Mononuclear cell (primary cell): ENCODE measurements around the gene TPBG. TPM values are rescaled to one million over a fixed set of nuclear protein-coding genes. Genes with fewer than 3 reads are reported as not detected.
A peak's percentile ranks its signal among the peaks of the same experiment; 100 is the strongest.

Experiments used
- H3K27me3 ChIP-seq: 2 replicates; pipeline ENCODE4 v1.6.0; 2011; ENCODE audit warnings: low read length, control low read depth; ENCODE audit not compliant: insufficient read depth
- H3K4me1 ChIP-seq: 2 replicates; pipeline ENCODE4 v1.5.1; 2011; ENCODE audit warnings: mild to moderate bottlenecking, low read length, control low read depth; ENCODE audit not compliant: insufficient read depth
- H3K4me3 ChIP-seq: 2 replicates; pipeline ENCODE4 v1.5.1; 2011; ENCODE audit warnings: mild to moderate bottlenecking, low read length, moderate library complexity
- H3K9me3 ChIP-seq: 2 replicates; pipeline ENCODE4 v1.5.1; 2011; ENCODE audit warnings: low read depth, mild to moderate bottlenecking, control low read depth, low read length
- total RNA-seq: library from RNA; depleted of rRNA; stranded (reverse); fragments of >200 nt; gene quantifications from one replicate; pipeline ENCODE4 v1.2.3, GENCODE V29; 2012

TPBG gene, protein sequence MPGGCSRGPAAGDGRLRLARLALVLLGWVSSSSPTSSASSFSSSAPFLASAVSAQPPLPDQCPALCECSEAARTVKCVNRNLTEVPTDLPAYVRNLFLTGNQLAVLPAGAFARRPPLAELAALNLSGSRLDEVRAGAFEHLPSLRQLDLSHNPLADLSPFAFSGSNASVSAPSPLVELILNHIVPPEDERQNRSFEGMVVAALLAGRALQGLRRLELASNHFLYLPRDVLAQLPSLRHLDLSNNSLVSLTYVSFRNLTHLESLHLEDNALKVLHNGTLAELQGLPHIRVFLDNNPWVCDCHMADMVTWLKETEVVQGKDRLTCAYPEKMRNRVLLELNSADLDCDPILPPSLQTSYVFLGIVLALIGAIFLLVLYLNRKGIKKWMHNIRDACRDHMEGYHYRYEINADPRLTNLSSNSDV
- 0.31 TPM for total RNA-seq

DNA sequence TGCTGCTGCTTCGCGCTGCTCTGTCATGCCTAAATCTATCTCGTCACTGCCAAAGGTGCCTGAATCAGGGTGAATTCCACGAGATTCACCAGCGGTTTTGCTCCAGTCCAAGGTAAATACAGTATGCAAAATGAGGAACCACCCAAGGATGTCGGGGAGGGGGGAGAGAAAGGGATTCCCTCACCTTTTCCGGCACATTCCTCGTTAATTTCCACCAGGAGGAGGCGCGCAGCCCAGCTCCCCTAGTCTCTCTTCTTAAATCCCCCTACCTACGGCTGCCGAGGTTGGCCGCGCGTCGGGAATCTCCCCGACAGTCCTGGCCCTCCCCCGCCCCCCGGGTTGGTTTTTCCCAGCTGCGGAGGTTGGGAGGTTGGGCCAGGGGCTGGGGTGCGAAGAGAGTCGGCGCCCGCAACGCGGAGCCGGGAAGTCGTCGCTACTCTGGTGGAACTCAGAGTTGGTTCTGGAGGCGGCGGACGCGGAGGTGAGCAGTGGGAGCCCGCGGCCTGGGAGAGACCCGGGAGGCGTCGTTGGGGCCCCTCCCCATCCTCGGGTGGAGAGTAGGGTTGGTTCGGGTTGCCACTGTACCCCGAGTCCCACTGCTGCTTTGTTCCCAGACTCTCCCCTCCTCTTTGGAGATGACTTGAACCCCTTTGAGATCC lies at the start of gene TPBG:
Gene TPBG, plus strand, starts transcription at position 390 of the 659 bp plus-strand sequence. CDS start 1,145 bp downstream, outside the sequence.
- peak within 1 kb of the TSS; percentile 25 for H3K4me3 ChIP-seq
- no peaks in the 10 kb centered on the region for H3K9me3 ChIP-seq
- peaks cover 74% of the 10 kb centered on the region for H3K27me3 ChIP-seq
- H3K4me1 ChIP-seq, result peaks cover 20% of the 10 kb centered on the region

DNA sequence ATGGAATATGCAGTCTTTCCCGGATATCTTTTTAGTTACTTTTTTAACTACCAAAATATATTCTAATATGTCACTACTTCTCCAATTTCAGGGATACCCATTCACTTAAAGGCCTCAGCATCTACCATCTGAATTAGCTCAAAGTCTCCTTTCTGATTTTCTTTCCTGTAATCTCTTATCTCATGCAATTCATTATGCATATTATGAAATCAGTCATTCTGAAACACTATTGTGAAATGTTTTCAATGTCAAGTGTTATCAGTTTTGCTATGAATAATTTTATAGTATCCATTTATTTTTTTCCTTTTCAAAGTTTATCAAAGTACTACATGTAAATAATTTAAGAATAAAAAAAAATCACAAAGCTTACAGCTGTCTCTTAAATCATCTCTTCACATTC lies 41.2 kb upstream of the TPBG start:
- H3K4me3 ChIP-seq, result no peak overlapping the region
- no peaks in the 10 kb centered on the region for H3K27me3 ChIP-seq
- no peaks in the 10 kb centered on the region for H3K9me3 ChIP-seq
- H3K4me1 ChIP-seq, result no peaks in the 10 kb centered on the region

DNA sequence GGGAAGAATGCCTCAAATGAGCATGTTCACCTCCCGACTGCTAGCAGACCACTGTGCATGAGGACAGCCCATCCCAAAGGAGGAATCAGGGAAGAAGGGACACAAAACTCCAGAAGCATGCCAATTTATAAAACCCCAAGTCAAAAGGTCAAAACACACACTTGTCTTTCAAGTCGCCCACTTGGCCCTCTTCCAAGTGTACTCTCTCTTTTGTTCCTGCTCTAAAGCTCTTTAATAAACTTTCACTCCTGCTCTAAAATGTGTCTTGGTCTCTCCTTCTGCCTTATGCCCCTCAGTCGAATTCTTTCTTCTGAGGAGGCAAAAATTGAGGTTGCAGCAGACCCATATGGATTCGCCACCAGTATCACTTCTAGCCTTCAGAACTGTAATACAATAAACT lies 33.9 kb upstream of the TPBG start:
- H3K4me1 ChIP-seq, result no peaks in the 10 kb centered on the region
- H3K4me3 ChIP-seq, result no peak overlapping the region
- H3K27me3 ChIP-seq, result no peaks in the 10 kb centered on the region

DNA sequence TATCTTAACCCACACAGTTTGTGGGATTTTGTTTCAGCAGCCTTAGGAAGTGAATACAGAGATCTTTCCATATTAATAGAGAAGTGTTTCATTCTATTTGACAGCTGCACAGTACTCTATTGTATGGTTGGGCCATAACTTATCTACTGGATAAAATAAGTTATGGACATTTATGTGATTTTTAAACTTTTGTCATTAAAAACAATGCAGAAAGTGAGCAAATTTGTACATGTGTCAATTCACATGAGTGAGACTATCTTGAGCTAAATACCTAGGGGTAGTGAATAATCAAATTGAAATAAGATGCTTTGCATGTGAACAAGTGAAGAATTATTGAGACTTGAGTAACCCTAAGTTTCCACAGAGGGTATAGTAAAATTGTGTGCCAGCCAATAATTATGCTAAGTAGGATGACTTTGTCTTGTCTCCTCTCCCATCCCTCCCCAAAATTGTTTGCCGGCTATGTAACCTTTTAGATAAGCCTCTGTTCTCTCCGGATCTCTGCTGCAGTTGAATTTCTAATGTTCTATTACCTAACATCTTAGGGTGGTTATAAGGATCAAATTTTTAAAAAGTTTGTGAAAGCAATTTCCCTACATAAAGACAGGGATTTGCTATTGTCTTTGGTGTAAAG lies 33.3 kb upstream of the TPBG start:
- Histone ChIP-seq H3K9me3 (no peaks in the 10 kb centered on the region), H3K4me3 (no peak overlapping the region), H3K4me1 (no peaks in the 10 kb centered on the region), H3K27me3 (no peaks in the 10 kb centered on the region)

More for the DNA sequence above, 33.9 kb upstream of the TPBG start:
- no peaks in the 10 kb centered on the region for H3K9me3 ChIP-seq

DNA sequence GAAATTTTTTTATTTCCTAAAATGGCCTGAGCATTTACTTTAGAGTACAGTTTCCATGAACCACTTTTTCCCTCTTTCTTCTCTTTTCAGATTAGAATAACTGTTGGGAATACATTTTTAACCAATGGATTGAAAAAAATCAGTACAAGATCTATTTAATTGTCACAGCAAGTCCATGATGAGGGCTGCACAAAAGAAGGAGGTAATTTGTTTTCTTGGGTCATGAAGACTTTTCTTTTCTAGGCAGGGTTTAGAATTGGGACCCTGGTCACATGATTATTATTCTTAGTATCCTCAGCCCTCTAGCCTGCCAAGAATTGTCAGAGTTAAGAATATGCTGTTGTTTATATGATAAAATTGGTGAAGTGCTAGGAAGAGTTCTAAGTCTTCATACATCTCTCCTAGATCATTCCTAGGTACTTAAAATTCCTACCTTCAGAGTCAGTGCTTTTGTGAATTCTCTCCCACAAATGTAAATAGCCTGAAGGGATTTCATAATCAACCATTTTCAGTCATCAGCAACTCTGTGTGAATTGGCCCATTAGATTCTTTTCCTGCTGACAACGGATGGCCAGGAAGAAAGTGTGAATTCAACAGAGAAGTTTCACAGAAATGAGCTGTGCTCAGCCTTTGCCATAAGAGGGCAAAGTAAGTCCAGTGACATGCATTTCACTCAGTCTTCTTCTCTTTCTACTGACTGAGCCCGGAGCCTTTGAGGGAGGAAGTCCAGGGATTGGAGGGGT lies 32.4 kb upstream of the TPBG start:
- H3K4me3 ChIP-seq, result no peak overlapping the region
- H3K4me1 ChIP-seq, result no peaks in the 10 kb centered on the region
- H3K9me3 ChIP-seq, result no peaks in the 10 kb centered on the region
- H3K27me3 ChIP-seq, result no peaks in the 10 kb centered on the region

DNA sequence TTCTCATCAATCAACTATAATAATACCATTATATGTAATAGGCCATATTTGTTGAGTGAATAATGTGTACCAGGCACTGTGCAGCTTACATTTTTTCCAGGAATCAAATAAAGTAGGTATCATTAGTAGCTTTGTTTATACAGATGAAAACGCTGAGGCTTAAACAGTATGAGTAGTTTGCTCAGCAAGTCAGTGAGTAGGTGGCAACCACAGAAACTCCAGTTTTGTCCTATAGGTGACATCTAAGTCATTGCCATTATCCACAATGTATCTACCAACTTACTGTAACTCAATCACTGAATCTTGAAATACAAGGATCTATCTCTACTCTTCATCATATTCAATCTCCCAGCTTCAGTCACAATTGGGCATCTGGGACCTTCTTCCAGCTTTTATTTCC lies 29.8 kb upstream of the TPBG start:
- H3K4me1 ChIP-seq, result no peaks in the 10 kb centered on the region
- no peak overlapping the region for H3K4me3 ChIP-seq
- H3K9me3 ChIP-seq, result no peaks in the 10 kb centered on the region

DNA sequence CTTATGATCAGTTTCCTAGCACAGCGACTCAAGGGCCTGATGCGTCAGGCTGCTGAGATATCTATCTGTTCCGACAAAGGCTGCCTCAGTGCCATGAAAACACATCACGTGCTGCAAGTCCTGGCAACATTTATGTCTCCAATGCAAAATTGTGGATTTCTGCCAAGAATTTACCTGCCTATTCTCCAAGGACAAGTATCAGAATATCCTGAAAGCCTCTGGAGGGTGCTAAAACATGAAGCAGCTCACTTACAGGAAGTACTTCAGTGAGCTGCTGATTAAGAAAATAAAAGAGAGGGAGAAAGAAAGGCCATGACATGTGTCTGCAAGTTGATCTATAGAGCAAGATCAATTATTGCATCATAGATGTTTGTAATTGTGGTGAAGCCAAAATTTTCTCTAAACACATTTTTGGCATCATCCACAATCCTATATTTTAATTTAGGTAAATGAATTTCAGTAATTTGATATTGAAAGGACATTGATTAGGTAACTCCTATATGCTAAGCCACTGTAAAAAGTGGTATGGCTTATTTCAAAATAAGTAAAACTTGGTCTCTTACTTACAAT lies 25.8 kb upstream of the TPBG start:
- Histone ChIP-seq H3K4me3 (no peak overlapping the region), H3K27me3 (no peaks in the 10 kb centered on the region), H3K9me3 (no peaks in the 10 kb centered on the region), H3K4me1 (no peaks in the 10 kb centered on the region)

More for the DNA sequence above, 29.8 kb upstream of the TPBG start:
- H3K27me3 ChIP-seq, result no peaks in the 10 kb centered on the region

DNA sequence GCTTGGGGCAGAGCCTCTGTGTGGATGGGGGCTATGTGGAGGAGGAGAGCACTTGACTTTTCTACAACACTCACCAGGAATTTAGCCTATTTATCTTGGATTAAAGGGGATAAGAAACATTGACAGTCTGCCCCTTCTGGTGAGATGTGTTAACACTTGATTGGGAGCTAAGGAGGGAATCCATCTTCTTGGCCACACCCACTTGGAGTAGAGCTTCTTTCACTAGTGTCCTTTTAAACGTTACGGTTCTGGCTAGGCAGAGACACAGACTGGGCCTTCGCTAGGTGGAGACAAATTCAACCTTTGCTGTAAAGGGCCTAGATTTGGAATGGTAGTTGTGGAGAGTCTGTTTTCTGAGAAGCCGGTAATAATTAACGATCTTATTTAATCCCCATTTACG lies 15.5 kb upstream of the TPBG start:
- Histone ChIP-seq H3K9me3 (peaks cover 6% of the 10 kb centered on the region), H3K4me1 (no peaks in the 10 kb centered on the region), H3K4me3 (no peak overlapping the region), H3K27me3 (peaks cover 6% of the 10 kb centered on the region)

GRCh38 chr6:82353848-82354247 lies 9.8 kb upstream of the TPBG start:
- Histone ChIP-seq H3K4me3 (no peak overlapping the region), H3K4me1 (no peaks in the 10 kb centered on the region), H3K9me3 (no peaks in the 10 kb centered on the region), H3K27me3 (peaks cover 6% of the 10 kb centered on the region)

DNA sequence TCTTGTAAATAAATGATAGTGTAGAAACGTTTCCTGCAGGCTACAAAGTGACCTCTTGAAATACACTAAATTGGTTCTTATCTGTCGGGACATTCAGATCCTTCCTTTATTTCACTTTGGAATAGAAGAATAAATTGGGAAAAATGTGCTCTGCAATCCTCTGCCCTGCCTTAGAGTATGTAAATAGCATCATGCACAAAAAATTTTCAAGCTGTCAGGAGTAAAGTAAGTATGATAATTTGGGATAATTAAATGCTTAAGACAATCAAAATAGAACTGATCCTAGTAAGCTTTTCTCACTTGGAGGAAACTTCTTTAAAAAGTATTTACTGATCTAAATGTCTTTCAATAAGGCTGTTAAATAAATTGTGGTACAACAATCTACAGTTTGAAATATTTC lies 3.1 kb upstream of the TPBG start:
- H3K9me3 ChIP-seq, result no peaks in the 10 kb centered on the region
- no peak overlapping the region for H3K4me3 ChIP-seq
- H3K27me3 ChIP-seq, result peaks cover 49% of the 10 kb centered on the region
- H3K4me1 ChIP-seq, result peaks cover 20% of the 10 kb centered on the region

DNA sequence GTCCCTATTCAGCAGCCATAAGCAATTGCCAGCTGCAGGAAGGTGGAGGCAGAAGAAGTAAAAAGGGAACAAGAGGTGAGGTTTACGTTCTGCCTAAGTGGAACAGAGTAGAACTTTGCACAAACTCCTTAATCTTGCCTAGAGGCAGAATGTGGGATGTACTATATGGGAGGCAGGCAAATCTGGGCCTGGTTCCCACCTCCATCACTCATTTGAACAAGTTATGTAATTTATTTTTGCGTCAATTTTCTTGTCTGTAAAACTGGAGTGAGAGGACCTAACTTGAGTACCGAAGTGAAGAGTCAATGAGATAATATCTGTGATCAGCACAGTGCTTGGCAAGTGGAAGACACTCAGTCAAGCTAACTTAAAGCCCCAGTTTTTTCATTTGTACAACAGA lies 2.0 kb upstream of the TPBG start:
- no peak overlapping the region for H3K4me3 ChIP-seq
- peaks cover 60% of the 10 kb centered on the region for H3K27me3 ChIP-seq
- no peaks in the 10 kb centered on the region for H3K9me3 ChIP-seq
- peaks cover 20% of the 10 kb centered on the region for H3K4me1 ChIP-seq

DNA sequence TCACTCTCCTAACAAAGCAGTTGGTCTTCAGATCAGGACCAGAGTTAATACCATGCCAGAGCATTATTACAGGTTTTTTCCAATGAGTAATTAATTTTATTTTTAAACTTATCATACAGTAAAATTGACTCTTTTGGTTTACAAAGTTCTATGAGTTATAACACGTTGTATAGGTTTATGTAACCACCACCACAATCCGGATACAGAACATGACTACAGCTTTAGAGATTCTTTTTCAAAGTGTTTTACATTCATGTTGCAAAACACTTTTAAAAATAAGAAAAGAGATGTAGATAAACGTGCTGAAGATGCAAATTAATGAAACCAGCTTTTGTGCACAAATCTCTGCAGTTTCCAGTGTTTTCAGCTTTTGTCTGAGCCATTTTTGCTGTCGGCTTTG lies 1.5 kb upstream of the TPBG start:
- Histone ChIP-seq H3K4me1 (peaks cover 20% of the 10 kb centered on the region), H3K9me3 (no peaks in the 10 kb centered on the region), H3K4me3 (no peak overlapping the region), H3K27me3 (peaks cover 64% of the 10 kb centered on the region)

GRCh38 chr6:82362878-82363427 lies 664 bp upstream of the TPBG start:
- no peak overlapping the region for H3K4me3 ChIP-seq
- peaks cover 69% of the 10 kb centered on the region for H3K27me3 ChIP-seq
- H3K4me1 ChIP-seq, result peaks cover 20% of the 10 kb centered on the region
- H3K9me3 ChIP-seq, result no peaks in the 10 kb centered on the region
